H1 (cell line): Measurements from ENCODE around the gene CEP128. TPM values are rescaled to one million over a fixed set of nuclear protein-coding genes. Genes with fewer than 3 reads are reported as not detected.

Source experiments
- BRCA1 ChIP-seq: IDR thresholded peaks from 2 replicates; pipeline ENCODE4 v1.6.1; 2012; ENCODE audit warnings: low read depth, low read length, improper control_type of control experiment
- CTBP2 ChIP-seq: IDR thresholded peaks from 2 replicates; pipeline ENCODE4 v1.7.0; 2011; ENCODE audit warnings: borderline replicate concordance, mild to moderate bottlenecking, moderate library complexity, mixed read lengths, low read length; ENCODE audit not compliant: insufficient read depth, insufficient read length
- EP300 ChIP-seq, 2 experiments: IDR thresholded peaks; 1 replicate in 1 of 2; 2 replicates in 1 of 2; pipeline ENCODE4 v1.6.1; 2011 to 2012; ENCODE audit warnings: low read depth in 2 of 2, low read length in 2 of 2, mild to moderate bottlenecking in 2 of 2, borderline replicate concordance in 1 of 2, inconsistent platforms in 1 of 2, moderate library complexity in 1 of 2
- JUND ChIP-seq: IDR thresholded peaks from 2 replicates; pipeline ENCODE4 v1.6.1; 2011; ENCODE audit warnings: mild to moderate bottlenecking, improper control_type of control experiment, low read length
- KDM1A ChIP-seq: fragments of 200-600, 300-600 bp; sonication (generic); IDR thresholded peaks from 2 replicates; pipeline ENCODE4 v1.7.1; 2016; ENCODE audit warnings: mild to moderate bottlenecking, low read length, borderline replicate concordance
- KDM4A ChIP-seq: IDR thresholded peaks from one replicate; pipeline ENCODE4 v1.7.1; 2012; ENCODE audit warnings: low read depth, mild to moderate bottlenecking, moderate library complexity, low read length, inconsistent platforms; ENCODE audit not compliant: severe bottlenecking
- MAFK ChIP-seq: IDR thresholded peaks from 2 replicates; pipeline ENCODE4 v1.6.1; 2012; ENCODE audit warnings: low read depth, mild to moderate bottlenecking, improper control_type of control experiment, low read length
- POLR2A ChIP-seq, 2 experiments: IDR thresholded peaks; 1 replicate in 1 of 2; 2 replicates in 1 of 2; pipeline ENCODE4 v1.6.1; 2011; ENCODE audit warnings: low read depth in 2 of 2, low read length in 2 of 2, mild to moderate bottlenecking in 2 of 2; ENCODE audit errors: control extremely low read depth in 1 of 2
- polyA plus RNA-seq, 7 experiments: library from polyadenylated mRNA; depleted of rRNA in 3 of 7; stranded (reverse) in 5 of 7; unstranded in 2 of 7; fragments of >200 nt in 5 of 7; fragments of 200-250 nt in 2 of 7; gene quantifications; 1 replicate in 5 of 7; 2 replicates in 1 of 7; 4 replicates in 1 of 7; pipeline versions ENCODE4 v1.2.1 to v1.2.3, GENCODE V29; 2011 to 2013; ENCODE audit warnings: missing spikeins in 2 of 7, mixed read lengths in 2 of 7
- total RNA-seq: library from RNA; stranded (reverse); fragmentation: NEBNext Ultra II Directional; extraction: Animal tissue kit (Norgen Biotek cat#: 25700); gene quantifications from 2 replicates; pipeline ENCODE4 v1.2.1, GENCODE V29; 2021

Gene CEP128
- total and polyA plus RNA-seq, 2 of the 8 experiments (the other 6 are each of a cell fraction or from before 2014, with no cell fraction given), result 1.9 to 17.0 TPM

GRCh38 chr14:80638620-80639515, 302.7 kb downstream of the CEP128 start (continued):
- TF ChIP-seq MAFK (no peak), POLR2A (IDR thresholded peaks at IDR 0.05; ENCODE audit: control extremely low read depth in 1 of 2, low read depth in 2 of 2, low read length in 2 of 2) (no peak), BRCA1 (no peak), KDM4A (no peak), EP300 (IDR thresholded peaks at IDR 0.05; ENCODE audit: borderline replicate concordance in 1 of 2, low read depth in 2 of 2, low read length in 2 of 2) (no peak), CTBP2 (no peak), KDM1A (no peak), JUND (no peak)
